ENCODE measurements around the gene WDR18.

DNA sequence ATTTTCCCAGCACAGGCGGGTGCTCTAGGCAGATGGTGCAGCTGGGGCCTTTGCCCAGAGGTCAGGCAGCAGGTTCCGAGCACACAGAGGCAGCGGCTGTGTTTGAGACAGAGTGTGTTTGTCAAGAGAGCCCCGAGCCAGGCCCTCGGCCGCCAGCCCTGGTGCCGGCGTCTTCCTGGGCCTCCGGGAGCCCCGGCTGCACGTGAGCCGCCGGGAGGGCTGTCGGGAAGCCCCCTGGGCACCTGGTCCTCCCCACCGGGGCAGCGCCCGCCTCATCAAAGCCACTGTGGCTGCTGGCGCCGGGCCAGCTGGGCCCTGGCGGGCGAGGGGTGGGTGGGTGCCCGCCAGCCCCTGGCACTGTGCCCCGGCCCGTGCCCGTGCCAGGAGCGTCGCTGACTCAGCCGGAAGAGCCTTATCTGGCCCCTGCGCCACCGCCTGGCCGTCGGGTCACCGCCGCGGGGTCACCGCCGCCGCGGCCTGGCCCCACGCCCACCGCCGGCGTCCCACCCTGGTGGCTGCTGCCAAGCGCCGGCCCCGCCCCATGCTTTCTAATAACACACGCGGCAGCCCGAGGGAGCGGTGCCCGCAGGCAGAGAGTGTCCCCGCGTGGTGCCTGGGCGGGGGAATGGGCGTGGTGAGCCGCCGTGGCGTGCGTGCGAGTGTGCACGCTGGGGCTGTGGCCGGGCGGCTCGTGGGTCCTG, 43.4 kb upstream of the WDR18 start:
- TF ChIP-seq CTCF (IDR thresholded peaks at IDR 0.05 in 2 of 3, conservative IDR thresholded peaks at IDR 0.05 in 1 of 3; ENCODE audit: borderline replicate concordance in 1 of 3, insufficient read depth in 1 of 3, low read depth in 2 of 3, low read length in 2 of 3) (no peak), POLR2A (IDR thresholded peaks at IDR 0.05; ENCODE audit: borderline replicate concordance, extremely low read depth, insufficient read depth, insufficient read length) (no peak), POLR2AphosphoS5 (IDR thresholded peaks at IDR 0.05; ENCODE audit: low read depth, low read length) (peak; percentile 62), EZH2 (IDR thresholded peaks at IDR 0.05) (no peak), SIN3A (IDR thresholded peaks at IDR 0.05; ENCODE audit: low read depth) (no peak), ZBTB33 (IDR thresholded peaks at IDR 0.05; ENCODE audit: extremely low read depth, insufficient replicate concordance, low read length) (peak; percentile 26), ZNF274 (IDR thresholded peaks at IDR 0.05; ENCODE audit: low read depth, low read length) (no peak), YY1 (IDR thresholded peaks at IDR 0.05; ENCODE audit: extremely low read depth, insufficient replicate concordance, low read depth, low read length) (peak; percentile 13), TCF7L2 (IDR thresholded peaks at IDR 0.05; ENCODE audit: borderline replicate concordance, extremely low read depth, insufficient read depth, insufficient read length) (peak; percentile 92)

Data from HCT116 (cell line).